HEK293 (cell line): ENCODE data around the gene COMMD6.

ENCODE experiments used
- ZFP3 ChIP-seq: fragments of 450-650 bp; formaldehyde crosslinking; IDR thresholded peaks from 2 replicates; pipeline ENCODE4 v1.5.1; 2016; ENCODE audit warnings: low read depth, missing biosample characterization, missing genetic modification characterization
- ZNF433 ChIP-seq: fragments of 450-650 bp; formaldehyde crosslinking; IDR thresholded peaks from 2 replicates; pipeline ENCODE4 v1.5.1; 2016; ENCODE audit warnings: missing biosample characterization, missing genetic modification characterization, low read depth
- ZNF488 ChIP-seq: fragments of 450-650 bp; formaldehyde crosslinking; IDR thresholded peaks from 2 replicates; pipeline ENCODE4 v1.5.1; 2016; ENCODE audit warnings: missing biosample characterization, missing genetic modification characterization

- TF ChIP-seq ZNF433 (tag by site-specific recombination) (no peak), ZFP3 (tag by site-specific recombination) (no peak), ZNF488 (tag by site-specific recombination) (no peak)
Measured at GRCh38 chr13:75554464-75554863, 16.8 kb upstream of the COMMD6 start.
